RWPE1 (cell line): ENCODE data around the gene SLC25A44.

ENCODE experiments used
- CTCF ChIA-PET: fragments of 350-600 bp; sonication (Branson Sonifier 250); formaldehyde crosslinking; extraction: SDS; loops from one replicate; lab custom pipeline; 2021; lab: Yijun Ruan, JAX
- POLR2A ChIA-PET: fragments of 400-600 bp; formaldehyde crosslinking; extraction: SDS; loops from one replicate; lab custom pipeline; 2020; ENCODE audit warnings: antibody characterized with exemption; ENCODE audit not compliant: low non-redundant PET; lab: Yijun Ruan, JAX
- DNase-seq: peaks from one replicate; pipeline ENCODE4 v3.0.0; 2012; ENCODE audit warnings: low spot score
- H3K27ac ChIP-seq: fragments of 450-650 bp; 2 replicates; pipeline ENCODE4 v1.5.1; 2017
- TF ChIP-seq, protein P1 (sequence below): fragments of 450-650 bp; conservative IDR thresholded peaks from 2 replicates; pipeline ENCODE4 v1.5.1; 2017; ENCODE audit warnings: low read depth, mild to moderate bottlenecking

SLC25A44 gene

DNA sequence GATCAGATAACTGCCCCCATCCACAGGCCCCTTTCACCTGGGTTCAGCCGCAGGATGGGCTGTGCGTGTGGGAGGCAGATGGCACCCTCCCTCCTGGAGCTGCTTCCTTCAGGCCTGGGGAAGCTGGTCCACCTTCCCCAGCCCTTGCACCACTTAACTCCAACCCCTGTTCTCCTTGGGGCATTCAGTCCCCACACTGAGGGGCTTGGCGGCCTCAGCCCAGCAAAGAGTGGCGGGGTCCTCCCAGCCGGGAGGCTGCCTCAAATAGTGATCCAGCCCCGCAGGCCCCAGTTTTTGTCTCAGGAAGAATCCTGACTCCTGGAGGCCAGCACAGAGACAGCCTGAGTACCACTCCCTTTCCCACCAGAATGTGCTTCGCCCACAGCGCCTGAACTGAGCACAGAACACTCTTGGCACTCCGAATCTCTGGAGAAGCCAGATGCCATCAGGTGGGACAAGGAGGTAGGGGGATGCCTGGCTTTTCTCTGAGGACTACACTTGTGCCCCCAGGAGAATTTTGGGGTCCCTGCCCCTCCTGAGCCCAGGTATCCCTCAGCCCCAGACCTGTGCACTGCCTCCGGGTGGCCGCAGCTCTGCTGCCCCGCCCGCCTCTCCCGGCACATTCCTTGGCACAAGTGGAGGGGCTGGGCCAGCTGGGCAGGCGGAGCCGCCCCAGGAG is 53.0 kb downstream of the SLC25A44 start:
- ChIA-PET CTCF (no interaction called here), POLR2A (no interaction called here)
- TF ChIP-seq, protein P1, sequence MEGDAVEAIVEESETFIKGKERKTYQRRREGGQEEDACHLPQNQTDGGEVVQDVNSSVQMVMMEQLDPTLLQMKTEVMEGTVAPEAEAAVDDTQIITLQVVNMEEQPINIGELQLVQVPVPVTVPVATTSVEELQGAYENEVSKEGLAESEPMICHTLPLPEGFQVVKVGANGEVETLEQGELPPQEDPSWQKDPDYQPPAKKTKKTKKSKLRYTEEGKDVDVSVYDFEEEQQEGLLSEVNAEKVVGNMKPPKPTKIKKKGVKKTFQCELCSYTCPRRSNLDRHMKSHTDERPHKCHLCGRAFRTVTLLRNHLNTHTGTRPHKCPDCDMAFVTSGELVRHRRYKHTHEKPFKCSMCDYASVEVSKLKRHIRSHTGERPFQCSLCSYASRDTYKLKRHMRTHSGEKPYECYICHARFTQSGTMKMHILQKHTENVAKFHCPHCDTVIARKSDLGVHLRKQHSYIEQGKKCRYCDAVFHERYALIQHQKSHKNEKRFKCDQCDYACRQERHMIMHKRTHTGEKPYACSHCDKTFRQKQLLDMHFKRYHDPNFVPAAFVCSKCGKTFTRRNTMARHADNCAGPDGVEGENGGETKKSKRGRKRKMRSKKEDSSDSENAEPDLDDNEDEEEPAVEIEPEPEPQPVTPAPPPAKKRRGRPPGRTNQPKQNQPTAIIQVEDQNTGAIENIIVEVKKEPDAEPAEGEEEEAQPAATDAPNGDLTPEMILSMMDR, result no peak
- DNase-seq, result no peak
- H3K27ac ChIP-seq, result peak overlapping the region; percentile 82

GRCh38 chr1:156247460-156248322 is 53.8 kb downstream of the SLC25A44 start, which contains the start of gene PAQR6:
Gene PAQR6 (minus strand): TSS chr1:156248056. CDS start chr1:156246731, 1,325 bp downstream.
- peak within 1 kb of the TSS; percentile 82 for H3K27ac ChIP-seq
- TF ChIP-seq, protein P1, result no peak
- CTCF ChIA-PET, result no interaction called here
- POLR2A ChIA-PET, result no interaction called here
- no peak for DNase-seq

DNA sequence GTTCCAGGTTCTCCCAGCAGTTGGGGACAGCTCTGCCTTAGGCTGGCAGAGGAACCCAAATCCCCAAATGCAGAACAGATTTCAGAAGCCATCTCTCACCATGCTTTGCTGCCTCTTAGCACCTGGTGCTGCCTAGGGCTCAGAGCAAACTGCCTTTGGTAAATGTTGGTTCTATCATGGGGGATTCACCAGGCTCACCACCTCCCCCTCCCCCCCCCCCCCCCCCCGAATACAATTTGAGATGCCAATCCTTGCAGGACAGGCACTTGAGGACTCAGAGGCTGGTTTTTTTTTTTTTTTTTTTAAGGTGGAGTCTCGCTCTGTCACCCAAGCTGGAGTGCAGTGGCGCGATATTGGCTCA is 54.4 kb downstream of the SLC25A44 start:
- no peak for DNase-seq
- ChIA-PET CTCF (no interaction called here), POLR2A (interaction anchor here (0.7 kb wide), 1 partner anchor 21 kb away, joined by 6 read pairs; no protein-coding TSS in a partner anchor)
- H3K27ac ChIP-seq, result peak overlapping the region; percentile 82
- TF ChIP-seq, protein P1, result no peak

DNA sequence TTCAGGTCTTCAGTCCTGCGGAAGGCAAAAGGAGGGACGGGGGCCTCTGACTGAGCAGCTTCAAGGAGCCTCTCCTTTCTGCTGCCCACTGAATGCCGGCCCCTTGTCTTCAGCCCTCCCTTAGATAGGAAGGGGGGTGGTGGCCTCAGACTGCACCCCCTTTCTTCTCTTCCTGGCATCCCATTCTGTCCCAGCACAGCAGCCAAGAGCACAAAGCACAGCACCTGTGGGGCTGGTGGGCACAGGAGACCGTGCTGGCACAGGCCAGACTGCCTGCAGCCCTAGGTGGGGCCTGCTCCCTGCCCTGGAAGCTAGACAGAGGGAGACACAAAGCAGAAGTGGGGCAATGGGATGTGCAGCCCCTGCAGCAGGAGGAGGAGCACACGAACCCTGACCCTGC is 55.7 kb downstream of the SLC25A44 start:
- DNase-seq, result no peak
- ChIA-PET CTCF (no interaction called here), POLR2A (no interaction called here)
- TF ChIP-seq, protein P1, result no peak
- peak overlapping the region; percentile 82 for H3K27ac ChIP-seq

DNA sequence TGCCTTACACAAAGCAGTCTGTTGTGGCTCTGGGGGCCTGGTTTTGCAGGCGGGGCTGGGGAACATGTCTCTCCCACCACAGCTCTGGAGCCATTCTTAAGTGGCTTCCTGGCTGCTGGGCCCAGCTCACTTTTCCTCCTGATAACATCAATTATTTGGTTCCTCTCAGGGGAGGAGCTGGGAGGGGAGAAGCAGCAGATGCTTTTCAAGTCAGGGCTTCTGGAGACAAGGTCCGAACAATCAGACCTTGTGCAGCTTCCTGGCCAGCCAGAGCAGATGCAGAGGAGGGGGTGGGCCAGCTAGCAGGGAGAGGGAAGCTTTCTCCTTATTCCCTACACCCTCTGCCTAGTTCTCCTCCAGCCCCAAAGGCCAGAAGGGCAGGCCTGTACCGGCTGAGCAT is 57.6 kb downstream of the SLC25A44 start:
- CTCF ChIA-PET, result no interaction called here
- peak overlapping the region; percentile 82 for H3K27ac ChIP-seq
- POLR2A ChIA-PET, result interaction anchor here (0.6 kb wide), 1 partner anchor 10 kb away, joined by 4 read pairs; no protein-coding TSS in a partner anchor
- no peak for DNase-seq
- TF ChIP-seq, protein P1, result no peak

GRCh38 chr1:156253634-156254033 is 59.7 kb downstream of the SLC25A44 start:
- CTCF ChIA-PET, result no interaction called here

More at GRCh38 chr1:156253634-156254033, 59.7 kb downstream of the SLC25A44 start:
- peak overlapping the region; percentile 82 for H3K27ac ChIP-seq
- POLR2A ChIA-PET, result no interaction called here
- DNase-seq, result no peak
- TF ChIP-seq, protein P1, result no peak
